GM21423 (cell line): Measurements from ENCODE around the gene KRTAP1-1.
"Not testable (repeated sequence)": the region's sequence is repeated elsewhere in the genome, so short reads cannot be mapped to it uniquely, and the experiment has no call there.

Experiments
- ATAC-seq: cut with Tn5 transposase; IDR thresholded peaks from one replicate; pipeline ENCODE4 v1.9.1; 2021; ENCODE audit warnings: mild to moderate bottlenecking, moderate library complexity; ENCODE audit not compliant: unreplicated experiment

The KRTAP1-1 gene, protein sequence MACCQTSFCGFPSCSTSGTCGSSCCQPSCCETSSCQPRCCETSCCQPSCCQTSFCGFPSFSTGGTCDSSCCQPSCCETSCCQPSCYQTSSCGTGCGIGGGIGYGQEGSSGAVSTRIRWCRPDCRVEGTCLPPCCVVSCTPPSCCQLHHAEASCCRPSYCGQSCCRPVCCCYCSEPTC

DNA sequence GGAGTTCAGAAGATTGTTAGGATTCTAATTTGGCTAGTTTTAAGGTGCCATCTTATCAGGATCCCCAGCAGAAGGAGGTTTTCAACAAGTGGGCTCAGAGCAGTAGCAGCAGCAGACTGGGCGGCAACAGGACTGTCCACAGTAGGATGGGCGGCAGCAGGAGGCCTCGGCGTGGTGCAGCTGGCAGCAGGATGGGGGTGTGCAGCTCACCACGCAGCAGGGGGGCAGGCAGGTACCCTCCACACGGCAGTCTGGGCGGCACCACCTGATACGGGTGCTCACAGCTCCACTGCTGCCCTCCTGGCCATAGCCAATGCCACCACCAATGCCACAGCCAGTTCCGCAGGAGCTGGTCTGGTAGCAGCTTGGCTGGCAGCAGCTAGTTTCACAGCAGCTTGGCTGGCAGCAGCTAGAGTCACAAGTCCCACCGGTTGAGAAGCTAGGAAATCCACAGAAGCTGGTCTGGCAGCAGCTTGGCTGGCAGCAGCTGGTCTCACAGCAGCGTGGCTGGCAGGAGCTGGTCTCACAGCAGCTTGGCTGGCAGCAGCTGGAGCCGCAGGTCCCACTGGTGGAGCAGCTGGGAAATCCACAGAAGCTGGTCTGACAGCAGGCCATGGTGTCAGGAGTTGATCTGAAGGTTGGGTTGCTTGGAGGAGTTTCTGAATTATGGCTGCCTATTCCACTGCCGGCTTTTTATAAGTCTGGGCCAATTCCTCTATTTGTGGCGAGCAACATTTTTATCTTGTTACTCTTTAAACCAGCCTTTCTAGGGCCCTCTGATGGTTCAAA, at the start of gene KRTAP1-1:
Gene KRTAP1-1, minus strand, starts transcription at position 668 of the 789 bp plus-strand sequence. Its CDS starts 53 bp downstream, at position 615.
- not testable (repeated sequence) for ATAC-seq

DNA sequence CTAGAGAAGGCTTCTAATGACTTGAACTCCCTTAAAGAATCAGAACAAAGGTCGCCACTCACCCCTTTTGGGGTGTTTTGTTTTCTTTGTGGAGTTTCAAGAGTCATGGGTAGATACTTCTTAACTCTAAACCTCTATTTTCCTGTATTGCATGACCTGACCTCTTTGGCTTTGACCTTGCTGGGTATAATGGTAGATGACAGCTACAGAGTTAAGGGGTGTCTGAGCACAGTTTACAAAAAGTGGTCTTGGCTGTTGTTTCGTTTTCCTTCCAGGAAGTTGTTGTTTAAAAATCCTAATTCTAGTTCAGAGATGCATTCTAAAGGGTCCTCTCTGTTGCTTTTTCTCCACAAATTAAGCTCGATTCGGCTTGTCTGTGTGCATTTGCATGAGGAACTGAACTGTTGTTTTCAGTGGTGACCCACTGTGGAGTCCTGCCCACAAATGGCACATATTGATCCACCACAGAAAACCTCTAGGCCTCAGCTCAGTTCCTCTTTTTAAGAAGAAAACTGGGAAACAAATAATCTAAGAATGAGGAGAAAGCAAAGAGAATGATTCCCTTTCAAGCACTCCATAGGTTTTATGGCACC, 47.6 kb upstream of the KRTAP1-1 start:
- not testable (repeated sequence) for ATAC-seq

DNA sequence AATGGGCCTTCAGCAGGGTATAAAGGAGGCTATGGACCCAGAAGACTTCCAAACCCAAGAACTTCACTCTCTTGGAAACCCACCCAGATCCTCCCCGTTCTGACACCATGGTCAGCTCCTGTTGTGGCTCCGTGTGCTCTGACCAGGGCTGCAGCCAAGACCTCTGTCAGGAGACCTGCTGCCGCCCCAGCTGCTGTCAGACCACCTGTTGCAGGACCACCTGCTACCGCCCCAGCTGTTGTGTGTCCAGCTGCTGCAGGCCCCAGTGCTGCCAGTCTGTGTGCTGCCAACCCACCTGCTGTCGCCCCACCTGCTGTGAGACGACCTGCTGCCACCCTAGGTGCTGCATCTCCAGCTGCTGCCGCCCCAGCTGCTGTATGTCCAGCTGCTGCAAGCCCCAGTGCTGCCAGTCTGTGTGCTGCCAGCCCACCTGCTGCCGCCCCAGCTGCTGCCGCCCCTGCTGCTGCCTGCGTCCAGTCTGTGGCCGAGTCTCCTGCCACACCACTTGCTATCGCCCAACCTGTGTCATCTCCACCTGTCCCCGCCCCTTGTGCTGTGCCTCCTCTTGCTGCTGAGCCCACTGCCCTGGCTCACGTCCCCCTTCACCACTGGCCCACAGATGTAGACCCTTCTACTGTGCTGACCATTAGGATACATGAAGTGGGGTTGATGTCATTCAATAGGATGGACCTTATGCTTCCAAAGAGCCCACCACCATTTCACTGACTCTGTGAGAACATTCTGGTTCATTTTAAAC, 43.0 kb upstream of the KRTAP1-1 start, which contains the start of gene KRTAP4-7:
Gene KRTAP4-7, plus strand, starts transcription at position 51 of the 757 bp plus-strand sequence. Its CDS starts 57 bp downstream, at position 108.
- ATAC-seq = not testable (repeated sequence)

DNA sequence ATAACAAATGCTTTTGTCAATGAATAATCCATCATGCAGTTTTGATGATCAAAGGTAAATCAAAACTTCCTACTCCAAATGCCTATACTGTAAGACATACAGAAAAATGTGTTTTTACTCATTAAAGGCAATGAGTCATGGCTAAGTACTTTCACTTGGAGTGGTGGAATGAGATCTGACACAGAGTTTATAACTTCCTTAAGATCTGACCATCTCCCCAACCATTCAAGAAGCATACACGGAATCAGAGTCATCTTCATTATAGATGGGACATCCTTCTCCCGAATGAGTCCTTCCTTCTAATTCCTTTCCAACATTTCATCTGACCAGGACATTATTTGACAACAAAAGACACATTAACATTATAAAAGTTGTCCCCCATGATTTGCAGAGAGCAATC, 42.2 kb upstream of the KRTAP1-1 start:
- not testable (repeated sequence) for ATAC-seq

DNA sequence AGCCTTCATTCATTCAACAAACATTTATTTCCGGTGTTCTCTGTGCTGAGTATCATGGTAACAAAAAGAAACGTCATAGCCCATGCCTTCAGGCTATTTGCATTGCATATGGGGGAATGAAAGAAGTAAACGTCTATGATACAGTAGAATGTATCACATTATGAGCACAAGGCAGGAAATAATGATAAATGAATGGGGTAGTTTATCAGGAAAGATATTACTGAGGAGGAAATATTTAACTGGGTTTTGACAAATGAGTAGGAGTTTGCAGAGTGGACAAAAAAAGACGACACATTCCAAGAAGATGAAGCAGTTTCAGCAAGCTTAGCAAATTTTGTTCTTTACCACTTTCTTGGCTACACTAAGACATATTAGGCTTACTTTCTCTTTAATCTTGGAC, 41.4 kb upstream of the KRTAP1-1 start:
- ATAC-seq = no peak

DNA sequence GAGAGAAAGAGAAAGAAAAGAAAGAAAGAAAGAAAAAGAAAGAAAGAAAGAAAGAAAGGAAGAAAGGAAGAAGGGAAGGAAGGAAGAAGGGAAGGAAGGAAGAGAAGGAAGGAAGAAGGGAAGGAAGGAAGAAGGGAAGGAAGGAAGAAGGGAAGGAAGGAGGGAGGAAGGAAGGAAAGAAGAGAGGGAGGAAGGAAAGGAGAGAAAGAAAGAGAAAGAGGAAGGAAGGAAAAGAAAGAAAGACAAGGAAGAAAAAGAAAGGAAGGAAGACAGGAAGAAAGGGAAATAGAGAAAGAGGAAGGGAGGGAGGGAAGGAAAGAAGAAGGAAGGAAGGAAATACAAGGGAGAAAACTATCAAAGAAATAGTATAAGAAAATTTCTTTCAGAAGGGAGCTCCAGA, 35.5 kb upstream of the KRTAP1-1 start:
- ATAC-seq = no peak

DNA sequence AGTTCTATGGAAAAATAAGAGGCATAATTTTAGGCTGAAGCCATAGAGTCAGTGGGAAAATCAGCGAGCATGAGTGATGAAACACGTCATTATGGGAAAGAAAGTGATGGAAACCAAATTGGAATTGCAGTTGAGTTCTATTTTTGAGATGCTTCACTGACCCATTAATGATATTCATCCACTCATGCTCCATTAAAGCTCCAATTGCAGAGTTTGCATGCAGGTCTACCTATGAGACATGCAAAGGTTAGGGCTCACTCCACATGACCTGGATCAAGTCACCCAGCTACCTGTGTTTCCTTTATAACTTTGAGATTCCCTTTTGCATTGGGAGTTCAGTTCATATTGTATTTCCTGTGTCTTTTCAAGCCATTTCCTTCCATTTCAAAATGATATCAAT, 32.4 kb upstream of the KRTAP1-1 start:
- ATAC-seq = no peak

DNA sequence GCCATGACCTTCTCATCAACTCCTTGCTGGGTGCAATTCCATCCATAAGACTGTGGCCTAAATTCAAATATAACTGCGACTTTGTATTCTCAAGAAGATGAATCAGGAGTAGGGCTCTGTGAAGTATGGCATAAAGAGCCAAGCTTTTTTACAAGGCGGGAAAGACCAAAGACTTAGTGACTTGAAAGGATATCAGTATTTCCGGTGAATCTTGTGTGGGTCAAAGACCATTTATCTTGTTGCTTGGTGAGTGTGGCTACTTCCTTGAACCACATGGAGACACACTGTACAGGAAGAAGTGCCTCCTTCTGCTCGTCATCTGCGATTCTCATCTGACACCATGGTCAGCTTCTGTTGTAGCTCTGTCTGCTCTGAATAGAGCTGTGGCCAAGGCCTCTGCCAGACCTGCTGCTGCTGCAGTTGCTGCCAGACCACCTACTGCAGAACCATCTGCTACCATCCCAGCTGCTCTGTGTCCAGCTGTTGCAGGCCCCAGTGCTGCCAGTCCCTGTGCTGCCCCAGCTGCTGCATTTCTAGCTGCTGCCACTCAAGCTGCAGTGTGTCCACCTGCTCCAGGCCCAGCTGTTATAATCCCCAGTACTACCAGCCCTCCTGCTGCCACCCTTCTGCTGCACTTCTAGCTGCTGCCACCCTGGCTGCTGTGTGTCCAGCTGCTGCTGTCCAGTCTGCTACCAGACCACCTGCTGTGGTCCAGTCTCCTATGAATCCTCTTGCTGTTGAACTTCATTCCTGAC, 30.5 kb upstream of the KRTAP1-1 start:
- ATAC-seq = no peak

DNA sequence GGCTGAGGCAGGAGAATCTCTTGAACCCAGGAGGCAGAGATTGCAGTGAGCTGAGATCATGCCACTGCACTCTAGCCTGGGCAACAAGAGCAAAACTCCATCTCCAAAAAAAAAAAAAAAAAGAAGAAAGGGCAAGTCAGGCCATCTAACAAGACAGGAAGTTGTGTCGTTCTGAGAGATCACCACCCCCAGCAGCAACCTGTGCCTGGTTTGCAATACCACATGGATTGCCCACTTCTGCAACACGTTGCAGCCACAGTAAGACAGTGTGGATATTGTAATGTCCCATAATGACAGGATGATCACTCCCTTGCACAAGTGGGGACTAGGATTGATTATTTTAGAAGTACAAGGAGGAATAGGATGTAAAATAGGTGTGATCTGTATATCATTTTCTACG, 27.8 kb upstream of the KRTAP1-1 start:
- ATAC-seq = no peak

DNA sequence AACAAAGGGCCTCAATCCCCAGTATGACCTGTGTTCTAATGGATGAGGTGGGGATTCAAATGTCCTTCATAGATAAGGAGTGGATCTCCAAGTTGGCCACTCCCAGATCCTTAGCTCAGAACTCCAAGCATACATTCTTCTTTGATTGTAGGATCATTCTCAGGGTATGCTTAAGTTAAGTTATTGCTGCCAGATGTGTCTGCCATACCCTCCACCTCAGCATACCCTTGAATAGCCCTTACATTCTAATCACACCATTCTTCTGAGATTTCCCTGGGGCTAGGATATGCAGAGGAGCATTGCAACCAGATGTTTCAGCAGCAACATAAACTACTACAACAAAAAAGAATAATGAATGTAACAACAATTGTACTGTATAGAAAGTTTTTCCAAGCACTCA, 26.0 kb upstream of the KRTAP1-1 start:
- ATAC-seq = no peak

DNA sequence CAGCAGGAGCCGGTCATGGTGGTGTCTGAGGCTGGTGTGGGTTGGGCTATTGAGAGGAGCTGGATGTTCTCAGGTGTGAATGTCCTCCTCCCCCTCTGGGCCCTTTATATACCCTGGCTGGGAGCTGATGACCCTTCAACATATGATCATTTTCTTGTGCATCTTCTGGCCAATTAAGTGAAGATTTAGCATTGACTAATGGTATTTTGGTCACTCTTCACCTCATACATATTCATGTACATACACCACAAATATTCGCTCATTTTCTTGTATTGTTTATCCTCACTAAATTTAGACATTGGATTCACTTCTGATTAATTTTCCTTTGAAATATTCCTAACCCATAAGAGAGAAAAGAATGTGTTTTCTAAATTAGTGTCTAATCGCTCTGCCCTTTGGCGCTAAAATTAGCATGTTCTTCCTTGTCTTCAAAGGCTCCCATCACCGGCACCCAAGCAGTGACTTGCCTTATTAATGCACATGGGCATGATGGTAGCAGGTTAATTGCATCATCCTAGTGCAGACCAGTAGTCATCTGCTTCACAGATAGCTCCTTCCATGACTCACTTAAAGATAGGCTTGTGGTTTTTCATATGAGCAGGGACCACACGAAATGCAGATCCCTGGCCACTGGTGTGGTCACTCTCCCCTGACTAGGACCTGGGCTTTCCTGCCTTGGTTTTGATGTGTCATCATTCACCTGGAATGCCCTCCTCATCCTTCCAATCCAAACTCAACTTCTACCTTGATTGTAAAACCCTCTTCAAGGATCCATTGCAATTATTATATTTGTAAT, 24.8 kb upstream of the KRTAP1-1 start, which contains the start of gene KRTAP2-4:
Gene KRTAP2-4, minus strand, starts transcription at position 51 of the 796 bp plus-strand sequence. Its CDS starts 34 bp downstream, at position 17.
- ATAC-seq = no peak

DNA sequence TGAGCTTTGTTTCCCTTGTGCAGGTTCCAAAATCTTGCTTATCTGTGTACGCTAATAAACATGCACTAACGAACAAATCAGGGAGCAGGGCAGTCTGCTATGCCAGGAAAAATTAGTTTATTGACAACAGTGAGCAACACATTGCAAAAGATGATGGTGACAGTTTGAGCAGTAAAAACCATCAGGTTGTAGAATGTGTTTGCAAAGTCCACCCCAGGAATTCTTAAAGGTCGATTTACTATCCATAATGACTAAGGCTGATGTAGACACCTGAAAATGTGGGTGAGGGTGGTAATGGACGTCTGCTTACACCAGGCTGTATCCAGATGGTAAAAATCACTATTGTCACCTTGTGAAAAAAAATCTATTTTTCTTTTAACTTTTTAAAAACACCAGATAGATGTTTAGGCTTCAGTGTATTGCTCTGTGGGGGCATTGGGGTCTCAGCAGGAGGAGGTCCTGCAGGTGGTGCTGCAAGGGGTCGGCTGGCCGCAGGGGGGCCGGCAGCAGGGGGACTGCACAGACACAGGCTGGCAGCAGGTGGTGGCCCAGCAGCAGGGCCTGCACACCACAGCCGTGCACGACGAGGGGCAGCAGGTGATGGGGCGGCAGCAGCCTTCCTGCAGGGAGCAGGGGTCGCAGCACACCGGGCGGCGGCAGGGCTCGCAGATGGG, 23.9 kb upstream of the KRTAP1-1 start:
- not testable (repeated sequence) for ATAC-seq

DNA sequence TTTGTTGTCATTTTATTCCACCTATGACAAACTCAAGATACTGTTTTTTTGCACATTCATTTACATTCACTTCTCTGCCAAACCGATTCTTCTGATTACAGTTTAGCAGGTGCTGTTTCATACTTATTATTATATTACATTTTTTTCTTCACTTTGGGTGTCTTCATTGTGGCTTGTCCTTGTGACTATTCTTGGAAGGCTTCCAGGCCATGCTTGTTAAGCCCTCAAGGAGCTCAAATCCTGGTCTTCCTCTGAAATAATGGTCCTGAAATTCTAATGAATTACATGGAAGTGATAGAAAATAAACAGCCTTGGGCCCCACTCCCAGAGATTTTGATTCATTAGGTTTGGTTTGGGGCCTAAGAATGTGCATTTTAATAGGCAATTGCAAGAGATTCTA, 23.1 kb upstream of the KRTAP1-1 start:
- no peak for ATAC-seq

DNA sequence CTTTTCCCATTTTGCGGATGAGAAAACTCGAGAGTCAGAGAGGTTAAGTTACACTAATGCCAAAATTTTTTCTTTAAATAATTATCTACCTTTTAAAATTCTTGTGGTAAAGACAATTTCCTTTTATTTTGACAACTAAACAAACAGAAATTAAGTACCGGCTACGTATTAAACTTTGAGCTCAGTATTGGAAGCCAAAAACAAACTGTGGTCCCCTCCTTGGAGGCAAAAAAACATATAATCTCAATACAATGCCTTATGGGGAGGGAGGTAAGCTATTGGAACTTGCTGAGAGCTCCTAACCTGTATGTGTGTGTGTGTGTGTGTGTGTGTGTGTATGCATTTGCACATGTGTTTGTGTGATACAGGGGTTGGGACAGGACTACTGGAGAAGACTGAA, 22.2 kb upstream of the KRTAP1-1 start:
- no peak for ATAC-seq

DNA sequence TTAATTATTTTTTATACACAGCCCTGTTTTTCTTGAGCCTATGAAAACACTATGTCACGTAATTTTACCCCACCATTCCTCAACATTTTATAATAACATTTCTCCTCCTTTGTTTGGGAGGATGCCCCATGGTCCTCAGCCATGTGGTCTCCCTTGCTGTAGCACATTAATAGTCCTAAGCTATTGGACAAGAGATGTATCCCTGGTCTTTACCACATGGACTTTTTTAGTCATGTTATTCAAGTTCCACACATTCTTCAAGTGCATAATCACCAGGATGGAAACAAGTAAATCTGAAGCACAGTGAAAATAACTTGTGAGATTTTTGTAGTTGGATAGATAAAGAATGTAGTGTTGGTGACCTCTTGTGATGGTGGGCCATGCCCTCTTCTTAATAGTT, 20.7 kb upstream of the KRTAP1-1 start:
- ATAC-seq = no peak

DNA sequence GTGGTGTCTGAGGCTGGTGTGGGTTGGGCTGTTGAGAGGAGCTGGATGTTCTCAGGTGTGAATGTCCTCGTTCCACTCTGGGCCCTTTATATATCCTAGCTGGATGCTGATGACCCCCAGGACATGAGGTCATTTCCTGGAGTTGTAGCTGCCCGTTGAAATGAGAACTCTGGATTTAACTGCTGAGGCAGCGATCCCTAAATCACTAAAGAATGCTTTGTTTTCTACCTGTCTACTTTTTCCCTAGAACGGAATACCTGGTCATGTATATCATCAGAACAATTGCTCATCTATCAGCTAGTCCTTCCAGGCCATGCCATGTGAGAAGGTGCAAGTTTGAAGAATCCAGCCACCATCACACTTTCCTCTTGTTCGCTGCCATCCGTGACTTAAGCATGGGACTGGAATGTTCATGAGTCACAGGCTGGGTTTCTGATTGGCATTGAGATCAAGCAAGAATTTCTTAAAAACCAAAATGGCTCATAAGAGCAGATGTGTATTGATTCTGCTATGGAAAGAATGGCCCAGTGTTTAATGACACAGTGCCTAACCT, 18.9 kb upstream of the KRTAP1-1 start, which contains the start of gene KRTAP2-3:
Gene KRTAP2-3, minus strand, starts transcription at position 63 of the 553 bp plus-strand sequence. CDS start 64 bp downstream, outside the sequence.
- no peak for ATAC-seq

DNA sequence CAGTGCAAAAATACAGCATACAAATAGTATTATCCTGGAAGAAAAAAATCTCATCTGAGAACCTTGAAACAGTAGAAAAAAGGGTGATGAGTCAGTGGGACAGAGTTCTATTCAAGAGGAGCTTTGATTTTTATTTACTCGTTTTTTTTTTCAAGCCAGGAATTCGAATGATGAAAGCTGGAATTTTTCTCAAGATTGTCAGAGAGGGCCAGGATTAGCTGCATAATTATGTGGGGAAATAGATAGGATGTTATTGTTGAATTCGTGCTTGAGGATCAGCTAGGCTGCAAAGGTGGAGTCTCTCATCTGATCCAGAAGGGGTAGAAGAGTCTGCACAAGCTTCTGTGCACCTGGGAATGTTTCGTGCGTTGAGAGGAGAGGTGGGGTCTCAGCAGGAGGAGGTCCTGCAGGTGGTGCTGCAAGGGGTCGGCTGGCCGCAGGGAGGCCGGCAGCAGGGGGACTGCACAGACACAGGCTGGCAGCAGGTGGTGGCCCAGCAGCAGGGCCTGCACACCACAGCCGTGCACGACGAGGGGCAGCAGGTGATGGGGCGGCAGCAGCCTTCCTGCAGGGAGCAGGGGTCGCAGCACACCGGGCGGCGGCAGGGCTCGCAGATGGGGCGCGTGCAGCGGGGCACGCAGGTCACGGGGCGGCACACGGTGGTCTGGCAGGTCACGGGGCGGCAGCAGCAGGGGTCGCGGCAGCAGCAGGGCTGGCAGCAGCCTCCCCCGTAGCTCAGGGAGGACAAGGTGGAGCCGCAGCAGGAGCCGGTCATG, 18.2 kb upstream of the KRTAP1-1 start:
- ATAC-seq = not testable (repeated sequence)

DNA sequence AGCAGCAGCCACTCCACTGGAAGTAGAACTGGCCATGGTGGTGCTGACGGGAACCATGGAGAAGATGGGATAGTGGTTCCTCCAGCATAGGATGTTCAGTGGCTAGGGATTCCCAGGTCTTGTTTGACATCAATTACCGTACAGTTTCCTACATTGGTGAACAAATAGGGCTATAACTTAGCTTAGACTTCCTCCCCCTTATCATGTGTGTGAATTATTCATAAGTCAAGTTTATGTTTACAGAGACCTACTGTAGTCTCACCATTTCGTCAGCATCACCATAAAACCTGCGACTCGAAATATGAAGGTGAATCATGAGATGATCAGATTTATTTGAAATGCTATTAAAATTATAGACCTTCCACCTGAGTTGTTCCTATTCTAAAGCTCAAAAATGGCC, 17.5 kb upstream of the KRTAP1-1 start:
- ATAC-seq = no peak
